ENCODE data around the gene ANTKMT. TPM values are rescaled to one million over a fixed set of nuclear protein-coding genes. Genes with fewer than 3 reads are reported as not detected.
A peak's percentile ranks its signal among the peaks of the same experiment; 100 is the strongest.

The ANTKMT gene
- total and polyA plus RNA-seq, 2 of the 8 experiments (the other 6 are each of a cell fraction or from before 2014, with no cell fraction given) = 26.5 to 26.6 TPM

- H3K56ac ChIP-seq (replicated peaks; ENCODE audit: insufficient read length, low read depth, low read length) = no peak overlapping the region
- peak overlapping the region; percentile 33 to 45; a peak in 3 of 4 replicates for H3K4me2 ChIP-seq (ENCODE audit: insufficient read depth in 1 of 2, low read depth in 2 of 2, low read length in 2 of 2)
- H2AK5ac ChIP-seq (ENCODE audit: low read depth, low read length) = no peak overlapping the region
- no peak overlapping the region for H3K23ac ChIP-seq (ENCODE audit: insufficient read length)
- H3K79me2 ChIP-seq (ENCODE audit: control insufficient read depth in 1 of 2, insufficient read depth in 2 of 2, low read length in 2 of 2) = no peaks in the 10 kb centered on the region
- H3K79me1 ChIP-seq (ENCODE audit: low read depth, low read length) = no peaks in the 10 kb centered on the region
- H3K4ac ChIP-seq (replicated peaks; ENCODE audit: insufficient read length, low read depth, low read length) = no peak overlapping the region
- no peak overlapping the region for H2BK12ac ChIP-seq (ENCODE audit: low read depth, low read length)
- H3K9ac ChIP-seq (replicated peaks in 1 of 4; ENCODE audit: extremely low read depth in 1 of 4, low read depth in 3 of 4, low read length in 3 of 4) = no peak overlapping the region; a peak in 1 of 7 replicates
- no peak overlapping the region for H3K27ac ChIP-seq (ENCODE audit: low read depth, low read length)
- FAIRE-seq (no peak), DNase-seq (ENCODE audit: low read depth in 1 of 2, low spot score in 2 of 2) (peak in 1 of 2 experiments; percentile 92)
- peaks cover 45 to 80% (median 72%) of the 10 kb centered on the region in 4 experiments for H3K27me3 ChIP-seq (replicated peaks in 1 of 4; ENCODE audit: control insufficient read depth in 3 of 4, extremely low read depth in 1 of 4, insufficient read depth in 3 of 4, low read length in 3 of 4)
- H3K14ac ChIP-seq (ENCODE audit: insufficient read length) = no peak overlapping the region
- no peak overlapping the region for H2AFZ ChIP-seq (ENCODE audit: low read length)
- H3K4me3 ChIP-seq (ENCODE audit: extremely low read depth in 1 of 4, insufficient read depth in 2 of 4, low read depth in 3 of 4, low read length in 4 of 4) = peak overlapping the region in 1 of 4 experiments; percentile 33; a peak in 2 of 8 replicates
- H4K8ac ChIP-seq (ENCODE audit: extremely low read depth, insufficient read depth, low read length) = no peak overlapping the region
- peaks cover 0 to 6% (median 1%) of the 10 kb centered on the region in 4 experiments; a peak in 3 of 7 replicates for H3K4me1 ChIP-seq (replicated peaks in 1 of 4; ENCODE audit: control insufficient read depth in 3 of 4, insufficient read depth in 4 of 4, low read length in 3 of 4)
- ChIA-PET CTCF (ENCODE audit: partially characterized antibody) (interaction anchor here (0.9 to 33.4 kb wide), 4 partner anchors 12 to 35 kb away, joined by 4 to 977 read pairs (median 30); partner anchors contain the start of genes ANTKMT, CCDC78, CIAO3 and HAGHL), POLR2A (ENCODE audit: partially characterized antibody) (interaction anchor here (1.5 to 4.5 kb wide), 3 partner anchors 11 to 21 kb away, joined by 6 to 30 read pairs (median 12); partner anchors contain the start of genes ANTKMT and WDR24)
- H4K91ac ChIP-seq (replicated peaks; ENCODE audit: insufficient read length, low read length) = no peak overlapping the region
- H4K20me1 ChIP-seq (replicated peaks in 1 of 2; ENCODE audit: control insufficient read depth in 1 of 2, insufficient read depth in 2 of 2, low read length in 2 of 2) = peaks cover 6 to 26% of the 10 kb centered on the region in 2 experiments
- no peak overlapping the region for H4K5ac ChIP-seq (ENCODE audit: insufficient read length, low read depth, low read length)
- WGBS, 2 experiments (ENCODE audit: extremely low coverage in 1 of 2, insufficient coverage in 1 of 2, insufficient read length in 1 of 2, insufficient replicate concordance in 2 of 2, low coverage in 1 of 2, low lambda C conversion rate in 2 of 2, missing lambda C conversion rate in 1 of 2) = 20% methylated on average over 44 of the region's 76 CpGs; no CpG with 5 or more reads in 1 of the 2 experiments
- no peak overlapping the region for H2BK5ac ChIP-seq (ENCODE audit: low read depth, low read length)
- no peak overlapping the region for H2BK15ac ChIP-seq (ENCODE audit: low read length)
- no peak overlapping the region for H2BK120ac ChIP-seq (replicated peaks; ENCODE audit: low read depth, low read length)
- no peak overlapping the region for H2BK20ac ChIP-seq (ENCODE audit: low read length)
- H3K36me3 ChIP-seq (ENCODE audit: control insufficient read depth in 2 of 4, insufficient read depth in 4 of 4, low read length in 3 of 4) = no peaks in the 10 kb centered on the region
- H3K9me3 ChIP-seq (ENCODE audit: insufficient read depth in 2 of 2, low read depth in 1 of 2, low read length in 1 of 2) = no peaks in the 10 kb centered on the region
- H3K18ac ChIP-seq (ENCODE audit: extremely low read depth, low read length) = no peak overlapping the region
- peaks cover 3% of the 10 kb centered on the region; the same call in 1 of the 2 replicates for H3K23me2 ChIP-seq (ENCODE audit: low read depth, low read length)
- TF ChIP-seq HDAC2 (IDR thresholded peaks at IDR 0.05; ENCODE audit: borderline replicate concordance in 1 of 2, low read depth in 2 of 2, low read length in 2 of 2) (0 out of 4 replicates have a peak, but pooled peaks have one; percentile 37 to 40), SUZ12 (IDR thresholded peaks at IDR 0.05; ENCODE audit: low read length) (peak; percentile 44; the same call in 1 of the 2 replicates), SIN3A (conservative IDR thresholded peaks at IDR 0.05 in 1 of 2, IDR thresholded peaks at IDR 0.05 in 1 of 2; ENCODE audit: low read depth in 1 of 2, low read length in 2 of 2) (peak; percentile 95), MAX (IDR thresholded peaks at IDR 0.05) (peak; percentile 67), POLR2AphosphoS5 (IDR thresholded peaks at IDR 0.05; ENCODE audit: low read depth, low read length) (no peak), CTCF (IDR thresholded peaks at IDR 0.05; ENCODE audit: control extremely low read depth in 1 of 3, insufficient read depth in 1 of 3, low read depth in 1 of 3, low read length in 3 of 3) (0 out of 4 replicates have a peak, but pooled peaks of 1 of the 3 experiments have one; percentile 3)
Observed at GRCh38 chr16:700684-701584, 20.0 kb upstream of the ANTKMT start.
